K562 (cell line): ENCODE data around the gene PRPF18. TPM values are rescaled to one million over a fixed set of nuclear protein-coding genes. Genes with fewer than 3 reads are reported as not detected.

Experiments
- ATAC-seq: fragments of 200-7000 bp; cut with Tn5 transposase; 3 replicates; pipeline ENCODE4 v1.9.1; 2020; ENCODE audit warnings: moderate library complexity
- BruUV-seq: library from RNA; stranded (reverse); fragments of 400-500 nt; replicated peaks from 2 replicates; lab custom pipeline; 2021; lab: Mats Ljungman, UMichigan
- CTCF ChIA-PET: fragments of 300-600 bp; formaldehyde crosslinking; extraction: SDS; loops from one replicate; lab custom pipeline; 2021; ENCODE audit warnings: low intra/inter-chr PET ratio; lab: Yijun Ruan, JAX
- POLR2A ChIA-PET: fragments of 300-600, 350-650 bp; sonication (Branson Sonifier 250); formaldehyde crosslinking; extraction: SDS; loops from one replicate; lab custom pipeline; 2021; ENCODE audit warnings: antibody characterized with exemption, inconsistent platforms; lab: Yijun Ruan, JAX
- DNase-seq, 4 experiments: peaks; one replicate each; pipeline versions ENCODE4 v3.0.0 to v3.0.0-alpha.2; 2011 to 2018; ENCODE audit warnings: low spot score in 3 of 4, mixed read lengths in 3 of 4; ENCODE audit errors: extremely low read depth in 1 of 4
- FAIRE-seq: peaks from 2 replicates; lab custom pipeline; 2011; peaks lifted over from hg19 to GRCh38; lab: Jason Lieb, UNC
- H2AFZ ChIP-seq: 2 replicates; pipeline ENCODE4 v1.6.0; 2011; ENCODE audit warnings: low read depth, low read length, control low read depth, inconsistent platforms
- H3K27ac ChIP-seq: fragments of 200-600 bp; 3 replicates; pipeline ENCODE4 v1.8.0; 2011; ENCODE audit warnings: low read depth, mild to moderate bottlenecking, control low read depth, inconsistent platforms, low read length, moderate library complexity, mixed read lengths; ENCODE audit errors: extremely low read depth
- H3K27me3 ChIP-seq, 2 experiments: fragments of 300-600 bp in 1 of 2; 2 replicates in 1 of 2; 3 replicates in 1 of 2; pipeline versions ENCODE4 v1.6.0 to v1.8.0; 2011; ENCODE audit warnings: inconsistent platforms in 2 of 2, low read length in 2 of 2, mild to moderate bottlenecking in 1 of 2, mixed read lengths in 1 of 2, moderate library complexity in 1 of 2; ENCODE audit not compliant: control insufficient read depth in 2 of 2, insufficient read depth in 2 of 2
- H3K36me3 ChIP-seq: fragments of 300-600 bp; 3 replicates; pipeline ENCODE4 v1.8.0; 2011; ENCODE audit warnings: mild to moderate bottlenecking, low read length, inconsistent platforms; ENCODE audit not compliant: control insufficient read depth, insufficient read depth
- H3K4me1 ChIP-seq, 2 experiments: fragments of 200-600 bp in 1 of 2; replicated peaks in 1 of 2; 2 replicates in 1 of 2; 3 replicates in 1 of 2; pipeline versions ENCODE4 v1.5.1 to v1.8.0; 2011; ENCODE audit warnings: inconsistent platforms in 2 of 2, low read length in 2 of 2, mild to moderate bottlenecking in 1 of 2, mixed read lengths in 1 of 2, moderate library complexity in 1 of 2; ENCODE audit not compliant: control insufficient read depth in 2 of 2, insufficient read depth in 2 of 2
- H3K4me2 ChIP-seq: 2 replicates; pipeline ENCODE4 v1.6.1; 2011; ENCODE audit warnings: low read length, control low read depth, inconsistent platforms, mixed read lengths; ENCODE audit not compliant: insufficient read depth
- H3K4me3 ChIP-seq: fragments of 200-600 bp; sonication (generic), shearing (Covaris generic); 2 replicates; pipeline ENCODE4 v1.5.1; 2016; ENCODE audit warnings: control low read depth, inconsistent platforms
- H3K79me2 ChIP-seq: fragments of 200-600 bp; 3 replicates; pipeline ENCODE4 v1.8.0; 2011; ENCODE audit warnings: low read length, inconsistent platforms; ENCODE audit not compliant: control insufficient read depth, insufficient read depth
- H3K9ac ChIP-seq, 2 experiments: 2 replicates each; pipeline versions ENCODE4 v1.6.0 to v1.6.1; 2011; ENCODE audit warnings: low read depth in 2 of 2, low read length in 2 of 2, control low read depth in 1 of 2, inconsistent platforms in 1 of 2, mild to moderate bottlenecking in 1 of 2, mixed read lengths in 1 of 2; ENCODE audit not compliant: insufficient read depth in 1 of 2
- H3K9me1 ChIP-seq: one replicate; pipeline ENCODE4 v1.6.0; 2011; ENCODE audit warnings: inconsistent platforms, mild to moderate bottlenecking, low read length, moderate library complexity; ENCODE audit not compliant: control insufficient read depth, insufficient read depth
- H3K9me3 ChIP-seq: replicated peaks from 2 replicates; pipeline ENCODE4 v1.5.1; 2011; ENCODE audit warnings: low read depth, low read length, inconsistent platforms; ENCODE audit not compliant: control insufficient read depth, insufficient read depth
- H4K20me1 ChIP-seq: replicated peaks from 2 replicates; pipeline ENCODE4 v1.6.1; 2011; ENCODE audit warnings: low read length, inconsistent platforms, mixed read lengths; ENCODE audit not compliant: control insufficient read depth, insufficient read depth
- E4F1 ChIP-seq: fragments of 250-450 bp; sonication (Bioruptor Pico); IDR thresholded peaks from 2 replicates; pipeline ENCODE4 v1.5.0; 2021; ENCODE audit warnings: mild to moderate bottlenecking, borderline replicate concordance
- ELF1 ChIP-seq: fragments of 200-800 bp; sonication (Bioruptor generic); IDR thresholded peaks from 2 replicates; pipeline ENCODE4 v1.6.1; 2016; ENCODE audit warnings: missing genetic modification characterization, missing compliant biosample characterization
- HES1 ChIP-seq: fragments of 450-650 bp; IDR thresholded peaks from 2 replicates; pipeline ENCODE4 v1.6.1; 2016; ENCODE audit warnings: low read depth, mild to moderate bottlenecking, moderate library complexity
- NFIC ChIP-seq: fragments of 450-650 bp; IDR thresholded peaks from 2 replicates; pipeline ENCODE4 v1.6.1; 2017; ENCODE audit warnings: mild to moderate bottlenecking, inconsistent platforms
- NR2F6 ChIP-seq: fragments of 450-650 bp; formaldehyde crosslinking; IDR thresholded peaks from 2 replicates; pipeline ENCODE4 v1.4.0; 2020; ENCODE audit warnings: mild to moderate bottlenecking
- PTBP1 ChIP-seq: fragments of 200-400 bp; formaldehyde crosslinking; IDR thresholded peaks from 2 replicates; pipeline ENCODE4 v1.6.1; 2017; ENCODE audit warnings: low read depth, low read length
- RBM14 ChIP-seq: fragments of 200-400 bp; formaldehyde crosslinking; IDR thresholded peaks from 2 replicates; pipeline ENCODE4 v1.6.1; 2018; ENCODE audit warnings: low read depth, mild to moderate bottlenecking, low read length, moderate library complexity, borderline replicate concordance; ENCODE audit not compliant: insufficient read depth
- RUNX1 ChIP-seq: sonication (generic); IDR thresholded peaks from 2 replicates; pipeline ENCODE4 v1.6.1; 2016; ENCODE audit warnings: antibody characterized with exemption, low read depth
- TEAD4 ChIP-seq, 2 experiments: sonication (generic) in 1 of 2; formaldehyde crosslinking in 1 of 2; IDR thresholded peaks; 2 replicates each; pipeline versions ENCODE4 v1.6.1 to v1.8.0; 2012 to 2022; ENCODE audit warnings: borderline replicate concordance in 1 of 2, inconsistent platforms in 1 of 2, low read length in 1 of 2, mild to moderate bottlenecking in 1 of 2, missing genetic modification reagents in 1 of 2
- TSHZ1 ChIP-seq: fragments of 250-450 bp; sonication (Bioruptor Pico); IDR thresholded peaks from 2 replicates; pipeline ENCODE4 v1.4.0; 2020; ENCODE audit warnings: mild to moderate bottlenecking, moderate library complexity
- ZBTB12 ChIP-seq: fragments of 250-450 bp; sonication (Bioruptor Pico); IDR thresholded peaks from 2 replicates; pipeline ENCODE4 v1.4.0; 2020
- ZNF507 ChIP-seq: conservative IDR thresholded peaks from 2 replicates; pipeline ENCODE4 v1.6.1; 2017; ENCODE audit warnings: missing genetic modification characterization, missing compliant biosample characterization
- WGBS: fragments of 100-300 bp; shearing (Covaris generic); methylation state at CpG from one replicate; pipeline ENCODE4 v1.1.6; 2016; ENCODE audit warnings: low coverage, mixed read lengths; ENCODE audit not compliant: insufficient coverage; ENCODE audit errors: missing lambda C conversion rate; 5-methylcytosine and 5-hydroxymethylcytosine counted together
- in situ Hi-C: fragments of 300-500 bp; cut with MboI; formaldehyde crosslinking; loops from 4 replicates; pipeline ENCODE4 v1.15.0; 2018; ENCODE audit warnings: inconsistent platforms, mixed read lengths
- intact Hi-C: fragments of 100-400 bp; cut with micrococcal nuclease; formaldehyde crosslinking; loops from 2 replicates; pipeline ENCODE4 v1.14.2; 2022
- polyA plus RNA-seq, 8 experiments: library from polyadenylated mRNA; depleted of rRNA in 4 of 8; stranded (reverse) in 5 of 8; unstranded in 3 of 8; fragments of >200 nt; fragmentation: Nextera tagmentation in 2 of 8; fragmentation: Illumina TruSeq in 1 of 8; extraction: Ambion mirVana in 2 of 8; extraction: Trizol in 1 of 8; gene quantifications; 2 replicates each; pipeline versions ENCODE4 v1.2.1 to v1.2.3, GENCODE V29; 2011 to 2014; ENCODE audit warnings: inconsistent platforms in 1 of 8, missing spikeins in 1 of 8
- total RNA-seq, 7 experiments: library from RNA; depleted of rRNA in 6 of 7; stranded (reverse); fragments of >200 nt in 6 of 7; fragmentation: Illumina TruSeq in 2 of 7; extraction: Trizol in 2 of 7; gene quantifications; 2 replicates each; pipeline versions ENCODE4 v1.2.1 to v1.2.3, GENCODE V29; 2011 to 2021; ENCODE audit warnings: low replicate concordance in 1 of 7

Gene PRPF18
- total and polyA plus RNA-seq, 9 of the 15 experiments (the other 6 are each of a cell fraction or from before 2014, with no cell fraction given): 14.0 to 30.6 (median 23.1) TPM

- no peak for TF ChIP-seq TEAD4 (IDR thresholded peaks at IDR 0.05; ENCODE audit: low read length)
- no peak for TF ChIP-seq TEAD4 (CRISPR knock-in tag; IDR thresholded peaks at IDR 0.05; ENCODE audit: borderline replicate concordance)
Observed at GRCh38 chr10:13636776-13637175, 50.0 kb downstream of the PRPF18 start (continued).

- POLR2A ChIA-PET: no interaction called here
- Histone ChIP-seq H4K20me1 (no peaks in the 10 kb centered on the region), H2AFZ (no peak overlapping the region), H3K27ac (no peak overlapping the region), H3K27me3 (no peaks in the 10 kb centered on the region), H3K79me2 (no peaks in the 10 kb centered on the region), H3K4me2 (no peak overlapping the region), H3K4me3 (no peak overlapping the region), H3K4me1 (no peaks in the 10 kb centered on the region), H3K9ac (no peak overlapping the region), H3K9me1 (no peaks in the 10 kb centered on the region), H3K36me3 (no peaks in the 10 kb centered on the region; the same call in 1 of the 3 replicates), H3K9me3 (peaks cover 3% of the 10 kb centered on the region)
- ATAC-seq (no peak), DNase-seq (no peak), FAIRE-seq (no peak)
- CTCF ChIA-PET: interaction anchor here (0.6 kb wide), 1 partner anchor 11 kb away, joined by 4 read pairs; no protein-coding TSS in a partner anchor
- in situ Hi-C loops: no loop called here
- intact Hi-C loops: no loop called here
- WGBS: 40% methylated on average over 1 of the region's 1 CpG
- BruUV-seq: no TSS peak
- TF ChIP-seq RBM14 (no peak), PTBP1 (no peak), NR2F6 (CRISPR knock-in tag) (no peak), E4F1 (CRISPR knock-in tag) (no peak), ZBTB12 (no peak), RUNX1 (no peak), TSHZ1 (CRISPR knock-in tag) (no peak), ELF1 (no peak), HES1 (no peak), NFIC (no peak), ZNF507 (tag) (no peak)
Observed at GRCh38 chr10:13637303-13637856, 50.6 kb downstream of the PRPF18 start.
